ENCODE results near the gene SLX9.

The SLX9 gene

DNA sequence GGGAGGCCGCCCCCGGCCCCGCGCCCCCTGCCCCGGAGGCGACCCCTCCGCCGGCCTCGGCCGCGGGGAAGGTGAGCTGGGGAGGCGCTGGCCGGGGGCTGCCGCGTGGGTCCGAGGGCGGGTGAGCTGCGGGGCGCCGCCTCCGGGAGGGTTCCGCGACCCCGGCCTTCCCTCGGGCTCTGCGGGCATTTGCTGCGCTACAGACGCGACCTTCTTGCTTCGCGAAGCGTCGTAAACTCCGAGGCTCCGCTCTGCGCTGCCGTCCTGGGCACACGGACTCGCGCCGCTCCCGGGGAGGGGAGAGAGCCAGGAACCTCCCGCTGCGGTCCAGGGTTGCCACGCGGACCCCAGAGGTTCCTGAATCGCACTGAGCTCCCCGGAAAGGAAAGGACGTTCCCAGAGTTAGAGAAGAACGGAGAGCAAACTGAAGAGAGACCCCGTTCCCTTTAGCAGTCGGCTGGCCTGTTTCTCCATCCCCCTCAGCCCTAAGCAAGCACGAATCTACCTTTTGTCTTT is 345 bp downstream of the SLX9 start:
- H3K4me3 Mint-ChIP-seq = peak overlapping the region; percentile 93
- peaks cover 13% of the 10 kb centered on the region for H3K27me3 Mint-ChIP-seq (ENCODE audit: low read depth, poor library complexity)
- H3K9me3 Mint-ChIP-seq = no peaks in the 10 kb centered on the region
- peaks cover 16% of the 10 kb centered on the region for H3K36me3 Mint-ChIP-seq (ENCODE audit: low read depth)
- H3K4me1 Mint-ChIP-seq = peaks cover 29% of the 10 kb centered on the region
- TF ChIP-seq, protein P1, sequence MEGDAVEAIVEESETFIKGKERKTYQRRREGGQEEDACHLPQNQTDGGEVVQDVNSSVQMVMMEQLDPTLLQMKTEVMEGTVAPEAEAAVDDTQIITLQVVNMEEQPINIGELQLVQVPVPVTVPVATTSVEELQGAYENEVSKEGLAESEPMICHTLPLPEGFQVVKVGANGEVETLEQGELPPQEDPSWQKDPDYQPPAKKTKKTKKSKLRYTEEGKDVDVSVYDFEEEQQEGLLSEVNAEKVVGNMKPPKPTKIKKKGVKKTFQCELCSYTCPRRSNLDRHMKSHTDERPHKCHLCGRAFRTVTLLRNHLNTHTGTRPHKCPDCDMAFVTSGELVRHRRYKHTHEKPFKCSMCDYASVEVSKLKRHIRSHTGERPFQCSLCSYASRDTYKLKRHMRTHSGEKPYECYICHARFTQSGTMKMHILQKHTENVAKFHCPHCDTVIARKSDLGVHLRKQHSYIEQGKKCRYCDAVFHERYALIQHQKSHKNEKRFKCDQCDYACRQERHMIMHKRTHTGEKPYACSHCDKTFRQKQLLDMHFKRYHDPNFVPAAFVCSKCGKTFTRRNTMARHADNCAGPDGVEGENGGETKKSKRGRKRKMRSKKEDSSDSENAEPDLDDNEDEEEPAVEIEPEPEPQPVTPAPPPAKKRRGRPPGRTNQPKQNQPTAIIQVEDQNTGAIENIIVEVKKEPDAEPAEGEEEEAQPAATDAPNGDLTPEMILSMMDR (IDR thresholded peaks at IDR 0.05) = no peak
- DNase-seq = no peak
- H3K27ac Mint-ChIP-seq = peak overlapping the region; percentile 18

DNA sequence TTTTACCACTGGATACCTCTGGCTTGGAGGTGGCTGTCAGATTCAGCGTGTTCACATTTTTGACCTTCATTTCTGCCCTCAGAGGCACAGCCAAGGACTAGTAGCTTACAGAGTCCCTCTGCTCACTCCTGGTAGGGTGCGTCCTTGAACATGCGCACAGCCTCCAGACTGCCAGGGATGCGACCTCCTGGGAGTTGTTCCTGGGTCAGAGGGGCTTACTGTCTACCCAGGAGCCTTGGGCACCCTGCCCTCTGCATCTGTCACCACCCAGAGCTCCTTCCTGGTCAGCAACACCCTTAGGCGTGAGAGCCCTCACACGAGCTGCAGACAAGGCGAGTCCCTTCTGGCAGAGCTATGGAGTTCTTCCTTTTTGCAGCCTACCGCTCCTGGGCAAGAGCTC is 1.7 kb downstream of the SLX9 start:
- Mint-ChIP-seq H3K27ac (peak overlapping the region; percentile 36), H3K4me1 (peaks cover 29% of the 10 kb centered on the region), H3K4me3 (peak overlapping the region; percentile 93), H3K27me3 (ENCODE audit: low read depth, poor library complexity) (peaks cover 8% of the 10 kb centered on the region), H3K36me3 (ENCODE audit: low read depth) (peaks cover 26% of the 10 kb centered on the region), H3K9me3 (no peaks in the 10 kb centered on the region)
- no peak for DNase-seq
- TF ChIP-seq, protein P1 (IDR thresholded peaks at IDR 0.05) = no peak

DNA sequence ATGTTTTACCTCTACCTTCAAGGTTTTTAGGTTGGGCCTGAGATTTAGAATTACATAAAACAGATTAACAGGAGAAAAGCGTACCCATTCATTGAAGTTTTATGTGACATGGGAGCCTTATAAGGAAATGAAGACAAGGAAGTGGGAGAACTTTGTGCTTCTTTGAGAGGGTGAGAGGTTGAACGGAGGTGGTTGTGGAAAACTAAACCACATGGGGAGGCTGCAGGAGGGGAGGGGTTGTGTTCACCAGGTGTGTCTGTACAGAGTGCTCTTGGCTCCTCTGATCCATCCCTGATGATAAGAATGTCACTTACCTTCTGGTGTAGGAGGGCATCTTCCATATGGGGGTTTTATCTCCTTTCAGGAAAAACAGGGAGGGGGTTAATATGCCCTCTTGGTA is 2.7 kb downstream of the SLX9 start:
- H3K4me3 Mint-ChIP-seq = no peak overlapping the region
- H3K36me3 Mint-ChIP-seq (ENCODE audit: low read depth) = peaks cover 26% of the 10 kb centered on the region
- no peak for DNase-seq
- no peak overlapping the region for H3K27ac Mint-ChIP-seq
- TF ChIP-seq, protein P1 (IDR thresholded peaks at IDR 0.05) = no peak
- no peaks in the 10 kb centered on the region for H3K9me3 Mint-ChIP-seq
- peaks cover 3% of the 10 kb centered on the region for H3K27me3 Mint-ChIP-seq (ENCODE audit: low read depth, poor library complexity)
- peaks cover 29% of the 10 kb centered on the region for H3K4me1 Mint-ChIP-seq

DNA sequence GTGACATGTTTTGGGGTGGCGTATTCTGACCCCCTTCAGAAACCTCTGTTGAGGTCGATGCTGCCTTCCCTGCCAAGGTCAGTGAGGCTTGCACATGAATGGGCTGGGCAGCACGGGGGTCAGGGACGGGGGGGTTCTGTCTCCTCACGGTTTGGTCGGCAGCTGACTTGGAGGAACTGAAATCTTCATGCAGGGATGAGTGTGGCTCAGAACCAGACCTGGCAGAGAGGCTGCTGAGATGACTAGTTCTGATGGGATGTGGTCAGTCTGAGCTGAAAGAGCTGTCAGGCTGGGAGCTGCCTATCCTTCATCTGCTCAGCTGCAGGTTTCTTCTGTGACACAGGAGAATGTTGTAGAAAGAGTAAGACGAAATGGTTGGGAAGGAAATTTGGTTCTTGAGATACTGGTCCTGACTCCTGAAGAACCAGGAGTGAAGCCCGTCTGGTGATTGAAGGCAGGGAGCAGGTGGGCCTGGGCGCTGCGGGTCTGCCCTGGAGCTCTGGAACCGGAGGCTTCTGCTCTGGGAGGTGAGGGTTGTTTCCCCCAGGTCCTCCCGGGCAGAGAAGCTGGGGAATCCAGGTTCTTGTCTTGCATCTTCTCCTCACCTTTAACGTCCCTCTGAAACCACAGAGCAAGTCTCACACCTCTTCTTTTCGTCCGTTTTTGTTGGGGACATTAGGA is 3.3 kb downstream of the SLX9 start:
- Mint-ChIP-seq H3K4me1 (peaks cover 29% of the 10 kb centered on the region), H3K4me3 (no peak overlapping the region), H3K27ac (no peak overlapping the region), H3K36me3 (ENCODE audit: low read depth) (peaks cover 26% of the 10 kb centered on the region), H3K9me3 (no peaks in the 10 kb centered on the region), H3K27me3 (ENCODE audit: low read depth, poor library complexity) (peaks cover 3% of the 10 kb centered on the region)
- DNase-seq = no peak
- TF ChIP-seq, protein P1 (IDR thresholded peaks at IDR 0.05) = no peak

DNA sequence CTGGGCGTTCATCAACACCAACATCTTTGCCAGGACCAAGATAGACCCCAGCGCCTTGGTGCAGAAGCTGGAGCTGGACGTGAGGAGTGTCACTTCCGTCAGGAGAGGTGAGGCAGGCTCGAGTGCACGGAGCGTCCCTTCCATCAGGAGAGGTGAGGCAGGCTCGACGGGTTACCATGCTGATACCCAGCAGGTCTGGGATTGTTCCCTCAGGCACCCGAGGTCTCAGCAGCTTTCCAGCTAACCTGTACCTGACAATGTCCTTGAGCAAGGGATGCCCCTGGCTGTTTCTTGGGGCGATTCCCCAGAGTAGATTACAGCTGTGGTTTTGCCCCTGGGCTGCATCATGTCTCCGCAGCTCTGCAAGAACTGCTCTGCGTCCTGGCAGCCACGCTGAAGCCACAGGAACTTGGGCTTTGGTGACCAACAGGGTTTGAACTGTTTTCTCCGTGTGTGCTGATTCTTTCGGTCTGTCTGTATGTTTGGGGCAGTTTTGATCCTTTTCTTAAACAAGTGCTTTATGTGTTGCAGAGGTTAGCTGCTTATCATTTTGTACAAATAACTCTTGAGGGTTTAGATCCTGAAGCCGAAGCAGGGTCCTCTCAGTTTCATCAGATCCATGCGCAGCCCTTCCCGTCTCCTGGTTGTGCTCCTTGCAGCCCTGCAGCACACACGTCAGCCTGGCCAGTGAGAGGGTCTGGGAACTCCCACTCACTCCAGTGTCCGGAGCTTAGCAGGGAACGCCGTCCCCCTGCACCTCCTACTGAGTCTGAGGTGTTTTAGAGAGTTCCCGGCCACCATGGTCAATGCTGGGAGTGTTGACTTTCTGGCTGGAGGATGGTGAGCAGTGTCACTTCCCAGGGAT is 4.1 kb downstream of the SLX9 start:
- Mint-ChIP-seq H3K9me3 (no peaks in the 10 kb centered on the region), H3K36me3 (ENCODE audit: low read depth) (peaks cover 26% of the 10 kb centered on the region), H3K4me1 (peaks cover 28% of the 10 kb centered on the region), H3K4me3 (no peak overlapping the region), H3K27me3 (ENCODE audit: low read depth, poor library complexity) (peaks cover 3% of the 10 kb centered on the region), H3K27ac (no peak overlapping the region)
- no peak for DNase-seq
- TF ChIP-seq, protein P1 (IDR thresholded peaks at IDR 0.05) = no peak

Data from nephron progenitor cell (in vitro differentiated cells).